NT2/D1 (cell line): ENCODE data around the gene DUS2.
A peak's percentile ranks its signal among the peaks of the same experiment; 100 is the strongest.

Source experiments
- SUZ12 ChIP-seq: IDR thresholded peaks from 2 replicates; pipeline ENCODE4 v1.6.1; 2011; ENCODE audit not compliant: insufficient read length, insufficient read depth; ENCODE audit errors: extremely low read depth
- YY1 ChIP-seq: IDR thresholded peaks from 2 replicates; pipeline ENCODE4 v1.6.1; 2011; ENCODE audit not compliant: insufficient read length, insufficient read depth
- ZNF274 ChIP-seq: IDR thresholded peaks from 2 replicates; pipeline ENCODE4 v1.6.1; 2011; ENCODE audit warnings: mild to moderate bottlenecking, low read depth, low read length

DNA sequence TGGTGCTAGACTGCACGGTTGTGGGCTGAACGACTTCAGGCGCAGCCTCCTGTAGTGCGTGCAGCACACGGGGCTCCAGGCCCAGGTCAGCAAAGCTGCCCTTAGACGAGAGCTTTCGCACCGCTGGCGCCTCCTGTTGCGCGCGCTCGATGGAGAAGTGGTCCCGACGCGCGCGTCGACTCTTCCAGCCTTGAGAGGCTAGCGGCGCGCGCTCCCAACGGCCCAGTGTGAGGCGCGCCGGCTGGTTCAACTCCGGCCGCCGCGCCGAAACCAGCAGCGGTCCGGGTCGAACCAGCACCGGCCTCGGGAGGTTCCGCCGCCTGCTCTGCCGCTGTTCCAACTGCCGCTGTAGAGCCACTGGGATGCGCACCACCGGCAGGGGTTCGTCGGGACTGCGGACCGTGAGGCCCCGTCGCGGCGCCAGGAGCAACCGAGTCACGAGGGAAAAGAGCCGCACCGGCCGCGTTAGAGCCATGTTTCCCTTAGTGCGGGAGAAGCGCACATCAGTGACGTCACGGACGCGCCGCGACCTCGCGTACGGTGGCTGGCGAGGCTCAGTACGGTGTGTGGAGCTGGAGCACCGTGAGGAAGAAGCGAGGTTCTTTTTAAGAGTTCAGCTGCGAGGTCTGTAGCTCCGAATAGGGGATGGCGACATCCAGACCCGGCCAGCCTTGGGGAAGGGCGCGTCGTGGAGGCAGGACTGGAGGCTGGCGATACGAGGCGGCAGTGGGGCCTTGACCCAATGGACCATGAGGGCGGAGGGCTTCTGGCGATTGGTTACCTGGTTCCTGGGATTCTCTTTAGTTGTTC, at the start of gene DUS2, which contains the start of gene DDX28:
- TF ChIP-seq YY1 (peak; percentile 61), ZNF274 (no peak), SUZ12 (no peak)
